Spleen (tissue), 11 donors: ENCODE results near the gene CHID1. TPM values are rescaled to one million over a fixed set of nuclear protein-coding genes. Genes with fewer than 3 reads are reported as not detected.
A peak's percentile ranks its signal among the peaks of the same experiment; 100 is the strongest.

ENCODE experiments used
- DNase-seq: peaks from one replicate; pipeline ENCODE4 v3.0.0-alpha.2; 2020
- H3K27ac ChIP-seq, 8 donors: fragments of 200-600 bp; sonication (generic) in 7 of 8; 1 replicate in 4 of 8; 2 replicates in 4 of 8; pipeline versions ENCODE4 v1.5.0 to v1.8.0; 2016 to 2021; ENCODE audit warnings: inconsistent platforms in 4 of 8, mild to moderate bottlenecking in 4 of 8, moderate library complexity in 1 of 8
- H3K27me3 ChIP-seq, 7 donors: fragments of 200-600 bp; sonication (generic) in 6 of 7; replicated peaks in 1 of 7; 1 replicate in 4 of 7; 2 replicates in 3 of 7; pipeline versions ENCODE4 v1.5.0 to v1.8.0; 2016 to 2021; ENCODE audit warnings: inconsistent platforms in 3 of 7, mild to moderate bottlenecking in 1 of 7
- H3K36me3 ChIP-seq, 6 donors: fragments of 200-600 bp; sonication (generic) in 5 of 6; 1 replicate in 4 of 6; 2 replicates in 2 of 6; pipeline versions ENCODE4 v1.5.0 to v1.8.0; 2016 to 2021; ENCODE audit warnings: inconsistent platforms in 2 of 6
- H3K4me1 ChIP-seq, 6 donors: fragments of 200-600 bp; sonication (generic) in 5 of 6; 1 replicate in 3 of 6; 2 replicates in 3 of 6; pipeline versions ENCODE4 v1.5.0 to v1.8.0; 2016 to 2021; ENCODE audit warnings: inconsistent platforms in 3 of 6
- H3K4me3 ChIP-seq, 8 donors: fragments of 200-600 bp; sonication (generic) in 7 of 8; 1 replicate in 4 of 8; 2 replicates in 4 of 8; pipeline versions ENCODE4 v1.5.0 to v1.8.0; 2016 to 2021; ENCODE audit warnings: inconsistent platforms in 4 of 8, mild to moderate bottlenecking in 4 of 8, moderate library complexity in 2 of 8
- H3K9me3 ChIP-seq, 8 donors: fragments of 200-600 bp; sonication (generic) in 7 of 8; 1 replicate in 4 of 8; 2 replicates in 4 of 8; pipeline versions ENCODE4 v1.5.0 to v1.8.0; 2016 to 2021; ENCODE audit warnings: inconsistent platforms in 4 of 8
- CTCF ChIP-seq, 11 experiments: fragments of 200-600 bp in 7 of 11; fragments of 450-650 bp in 4 of 11; sonication (generic) in 4 of 11; IDR thresholded peaks in 8 of 11; conservative IDR thresholded peaks in 3 of 11; 1 replicate in 7 of 11; 2 replicates in 4 of 11; pipeline versions ENCODE4 v1.4.0 to v1.8.0; 2016 to 2021; ENCODE audit warnings: antibody characterized with exemption in 11 of 11, inconsistent platforms in 4 of 11, mild to moderate bottlenecking in 1 of 11
- POLR2A ChIP-seq, 3 donors: fragments of 450-650 bp; IDR thresholded peaks; one replicate each; pipeline ENCODE4 v1.5.1; 2017; ENCODE audit warnings: antibody characterized with exemption in 3 of 3, mild to moderate bottlenecking in 1 of 3
- POLR2AphosphoS5 ChIP-seq, 3 donors: sonication (generic); formaldehyde crosslinking; IDR thresholded peaks; one replicate each; pipeline ENCODE4 v1.5.1; 2017; ENCODE audit warnings: antibody characterized with exemption in 3 of 3
- WGBS, 5 donors: extraction: QIAGEN DNeasy Blood & Tissue Kit in 3 of 5; methylation state at CpG; one replicate each; pipeline versions ENCODE4 v1.1.5 to v1.1.7; 2013 to 2018; 5-methylcytosine and 5-hydroxymethylcytosine counted together
- intact Hi-C: fragments of 100-400 bp; cut with DNase I; formaldehyde crosslinking; loops from one replicate; pipeline ENCODE4 v1.15.0; 2023; ENCODE audit warnings: low total_unique reads
- polyA plus RNA-seq, 3 donors: library from polyadenylated mRNA; stranded (reverse); fragments of 200-250 nt; gene quantifications; one replicate each; pipeline ENCODE4 v1.2.1, GENCODE V29; 2013
- small RNA-seq, 4 donors: library from RNA; depleted of rRNA; stranded (forward); fragments of <200 nt; gene quantifications; one replicate each; pipeline ENCODE3, GENCODE V24; 2016
- total RNA-seq, 7 donors: library from RNA; depleted of rRNA in 3 of 7; stranded (reverse); fragments of >200 nt in 3 of 7; fragmentation: NEBNext Ultra II Directional in 4 of 7; extraction: Animal tissue kit (Norgen Biotek cat#: 25700) in 4 of 7; gene quantifications; one replicate each; pipeline versions ENCODE4 v1.1.0 to v1.2.1, GENCODE V29; 2016 to 2021
- donor health status: healthy with polysubstance abuse.
- donor health status: DM: no; HTN: no; CAD: no; lungs with moderate emphysema.
- donor health status: DM: no; HTN: no; CAD: no.
- donor health status: Bipolar disorder and iron deficiency.
- donor health status: healthy.
- donor health status: DM: no; HTN: no; CAD: no.
- donor health status: DM: yes; HTN: yes; CAD: no.

The CHID1 gene
- total and polyA plus RNA-seq, 10 donors: 37.2 to 218 (median 117) TPM

GRCh38 chr11:819129-819931 is 91.3 kb downstream of the CHID1 start:
- 1% methylated on average over 47 to 96 of the region's 96 CpGs for WGBS, 5 donors
- peak overlapping the region; percentile 58 to 97 (median 84) for H3K4me3 ChIP-seq
- TF ChIP-seq CTCF (IDR thresholded peaks at IDR 0.05 in 8 of 11, conservative IDR thresholded peaks at IDR 0.05 in 3 of 11): peak in 10 of 11 experiments; percentile 19 to 63 (median 52)
- TF ChIP-seq POLR2A (IDR thresholded peaks at IDR 0.05): peak; percentile 51 to 83 (median 62)
- peak; percentile 90 to 94 (median 93) for TF ChIP-seq POLR2AphosphoS5 (IDR thresholded peaks at IDR 0.05)
- H3K36me3 ChIP-seq: peaks cover 0 to 47% (median 24%) of the 10 kb centered on the region in 6 donors
- peaks cover 16 to 54% (median 43%) of the 10 kb centered on the region in 6 donors for H3K4me1 ChIP-seq
- intact Hi-C loops: no loop called here
- DNase-seq: peak; percentile 98
- H3K27ac ChIP-seq: peak overlapping the region; percentile 74 to 100 (median 98)
- H3K27me3 ChIP-seq: no peaks in the 10 kb centered on the region
- H3K9me3 ChIP-seq: no peaks in the 10 kb centered on the region

- no peak for TF ChIP-seq POLR2A (IDR thresholded peaks at IDR 0.05)
- no peak for TF ChIP-seq POLR2AphosphoS5 (IDR thresholded peaks at IDR 0.05)
- TF ChIP-seq CTCF (IDR thresholded peaks at IDR 0.05 in 8 of 11, conservative IDR thresholded peaks at IDR 0.05 in 3 of 11): no peak
- Histone ChIP-seq H3K27ac (peak within 1 kb of the TSS; percentile 74 to 100 (median 98)), H3K4me3 (peak within 1 kb of the TSS; percentile 58 to 97 (median 84)), H3K27me3 (no peaks in the 10 kb centered on the region), H3K4me1 (peaks cover 16 to 47% (median 40%) of the 10 kb centered on the region in 6 donors), H3K9me3 (no peaks in the 10 kb centered on the region), H3K36me3 (peaks cover 0 to 47% (median 24%) of the 10 kb centered on the region in 6 donors)
- peak; percentile 79 for DNase-seq
- 28 to 55% (median 32%) methylated on average over 10 to 20 of the region's 20 CpGs for WGBS, 5 donors
- intact Hi-C loops: no loop called here
These were observed 92.0 kb downstream of the CHID1 start, which contains the start of gene PNPLA2 for GRCh38 chr11:818396-819128. Gene PNPLA2, plus strand, starts transcription at chr11:818914. Its CDS starts 805 bp downstream, at chr11:819719.

Small RNAs within 50 kb of the gene (small RNA-seq; reads per million reads assigned to genes)
- 0 reads per million in 4 donors for gene RNU6-1025P

Other genes with a start within 250 kb of the CHID1 start
- 10 to 100 TPM; 28.3 to 44.9 (median 31.7) TPM for gene DEAF1, start 215.6 kb downstream of the CHID1 start, total RNA-seq
- gene DEAF1, start 215.6 kb downstream of the CHID1 start, polyA plus RNA-seq: 10 to 100 TPM; 21.8 to 31.4 (median 25.1) TPM
- 10 to 100 TPM; 20.1 to 37.6 (median 32.4) TPM for gene TMEM80, start 215.0 kb downstream of the CHID1 start, total RNA-seq
- gene TMEM80, start 215.0 kb downstream of the CHID1 start, polyA plus RNA-seq: 10 to 100 TPM; 18.7 to 30.8 (median 24.7) TPM
- gene EPS8L2, start 204.6 kb downstream of the CHID1 start, total RNA-seq: 10 to 100 TPM in 1 of 7 donors, 1 to 10 TPM in 6; 4.2 to 14.7 (median 7.0) TPM
- 10 to 100 TPM in 1 of 3 donors, 1 to 10 TPM in 2; 7.3 to 11.6 (median 8.5) TPM for gene EPS8L2, start 204.6 kb downstream of the CHID1 start, polyA plus RNA-seq
- gene TALDO1, start 163.3 kb downstream of the CHID1 start, total RNA-seq: 100 to 1,000 TPM; 160 to 292 (median 229) TPM
- gene TALDO1, start 163.3 kb downstream of the CHID1 start, polyA plus RNA-seq: 100 to 1,000 TPM; 108 to 177 (median 125) TPM
- gene GATD1, start 133.3 kb downstream of the CHID1 start, total RNA-seq: 10 to 100 TPM; 26.0 to 56.4 (median 50.9) TPM
- 10 to 100 TPM; 13.9 to 44.5 (median 17.4) TPM for gene GATD1, start 133.3 kb downstream of the CHID1 start, polyA plus RNA-seq
- gene CEND1, start 120.7 kb downstream of the CHID1 start, total RNA-seq: under 1 TPM in 1 of 7 donors, not detected in 6; 0.42 TPM
- under 1 TPM in 2 of 3 donors, not detected in 1; 0.29 to 0.42 TPM for gene CEND1, start 120.7 kb downstream of the CHID1 start, polyA plus RNA-seq
- gene SLC25A22, start 112.5 kb downstream of the CHID1 start, total RNA-seq: 10 to 100 TPM in 6 of 7 donors, 1 to 10 TPM in 1; 8.9 to 23.2 (median 14.5) TPM
- gene SLC25A22, start 112.5 kb downstream of the CHID1 start, polyA plus RNA-seq: 10 to 100 TPM in 1 of 3 donors, 1 to 10 TPM in 2; 6.3 to 14.5 (median 8.5) TPM
- gene PIDD1, start 105.6 kb downstream of the CHID1 start, total RNA-seq: 10 to 100 TPM; 18.1 to 26.4 (median 19.3) TPM
- gene PIDD1, start 105.6 kb downstream of the CHID1 start, polyA plus RNA-seq: 10 to 100 TPM; 16.8 to 42.7 (median 32.8) TPM
- 1,000 to 10,000 TPM in 4 of 7 donors, 100 to 1,000 TPM in 3; 514 to 2,829 (median 2,309) TPM for gene RPLP2, start 100.8 kb downstream of the CHID1 start, total RNA-seq
- gene RPLP2, start 100.8 kb downstream of the CHID1 start, polyA plus RNA-seq: 1,000 to 10,000 TPM; 3,174 to 3,944 (median 3,784) TPM
- 100 to 1,000 TPM in 5 of 7 donors, 10 to 100 TPM in 2; 65.8 to 131 (median 113) TPM for gene PNPLA2, start 91.9 kb downstream of the CHID1 start, total RNA-seq
- 100 to 1,000 TPM in 1 of 3 donors, 10 to 100 TPM in 2; 46.3 to 103 (median 75.0) TPM for gene PNPLA2, start 91.9 kb downstream of the CHID1 start, polyA plus RNA-seq
- gene CRACR2B, start 82.9 kb downstream of the CHID1 start, total RNA-seq: 10 to 100 TPM; 10.2 to 28.0 (median 15.3) TPM
- gene CRACR2B, start 82.9 kb downstream of the CHID1 start, polyA plus RNA-seq: 10 to 100 TPM in 2 of 3 donors, 1 to 10 TPM in 1; 6.1 to 34.1 (median 12.6) TPM
- 100 to 1,000 TPM in 3 of 7 donors, 10 to 100 TPM in 4; 69.7 to 142 (median 80.1) TPM for gene CD151, start 77.9 kb downstream of the CHID1 start, total RNA-seq
- gene CD151, start 77.9 kb downstream of the CHID1 start, polyA plus RNA-seq: 100 to 1,000 TPM in 1 of 3 donors, 10 to 100 TPM in 2; 38.0 to 111 (median 82.8) TPM
- gene POLR2L, start 68.3 kb downstream of the CHID1 start, total RNA-seq: 10 to 100 TPM; 24.6 to 95.3 (median 62.5) TPM
- gene POLR2L, start 68.3 kb downstream of the CHID1 start, polyA plus RNA-seq: 100 to 1,000 TPM in 1 of 3 donors, 10 to 100 TPM in 2; 55.2 to 131 (median 94.0) TPM
- gene TSPAN4, start 68.0 kb downstream of the CHID1 start, total RNA-seq: 100 to 1,000 TPM in 5 of 7 donors, 10 to 100 TPM in 2; 91.3 to 140 (median 122) TPM
- gene TSPAN4, start 68.0 kb downstream of the CHID1 start, polyA plus RNA-seq: 10 to 100 TPM; 32.1 to 67.4 (median 52.1) TPM
- 100 to 1,000 TPM; 139 to 321 (median 170) TPM for gene AP2A2, start 15.1 kb upstream of the CHID1 start, total RNA-seq
- 100 to 1,000 TPM in 1 of 3 donors, 10 to 100 TPM in 2; 32.7 to 102 (median 34.1) TPM for gene AP2A2, start 15.1 kb upstream of the CHID1 start, polyA plus RNA-seq
- gene MUC6, start 125.9 kb upstream of the CHID1 start, total RNA-seq: under 1 TPM in 4 of 7 donors, not detected in 3; 0.09 to 0.76 (median 0.34) TPM
- under 1 TPM; 0.02 to 0.22 (median 0.11) TPM for gene MUC6, start 125.9 kb upstream of the CHID1 start, polyA plus RNA-seq
- under 1 TPM in 2 of 7 donors, not detected in 5; 0.03 to 0.06 TPM for gene MUC2, start 164.1 kb upstream of the CHID1 start, total RNA-seq
- under 1 TPM in 1 of 3 donors, not detected in 2; 0.03 TPM for gene MUC2, start 164.1 kb upstream of the CHID1 start, polyA plus RNA-seq
- gene MUC5AC, start 247.1 kb upstream of the CHID1 start, total RNA-seq: not detected
- gene MUC5AC, start 247.1 kb upstream of the CHID1 start, polyA plus RNA-seq: under 1 TPM in 2 of 3 donors, not detected in 1; under 0.01 TPM